ENCODE measurements around the gene COL25A1. TPM values are rescaled to one million over a fixed set of nuclear protein-coding genes. Genes with fewer than 3 reads are reported as not detected.

COL25A1 gene
- total RNA-seq, result 3.5 and 3.9 TPM in 2 replicates
- polyA plus RNA-seq, result 0.03 and 0.21 TPM in 2 replicates
- 0.04 and 0.06 TPM in 2 replicates for polyA plus RNA-seq (2011; cell fraction: cytosol; rRNA removed)
- polyA plus RNA-seq (2011; cell fraction: nucleus; rRNA removed), result 0.25 and 0.45 TPM in 2 replicates
- polyA plus RNA-seq (2012), result 0.51 and 0.76 TPM in 2 replicates
- polyA minus RNA-seq, result 0.32 and 0.47 TPM in 2 replicates
- 25.2 TPM for polyA minus RNA-seq (2011; cell fraction: cytosol; rRNA and poly(A)+ RNA removed)
- polyA minus RNA-seq (2011; cell fraction: nucleus; rRNA and poly(A)+ RNA removed), result 1.0 and 1.9 TPM in 2 replicates
- percentile 32 among the genes with signal in this experiment for Bru-seq, nascent RNA
- BruChase-seq, experiment 1, labeled RNA remaining after a 6-hour chase, result percentile 28 among the genes with signal in this experiment
- percentile 36 among the genes with signal in this experiment for BruChase-seq, experiment 2, labeled RNA remaining after a 2-hour chase
- long read RNA-seq, partial matches to known transcripts, result 0 of 2 reads
- long read RNA-seq, other reads (novel, unspliced or antisense), result 2 of 2 reads

DNA sequence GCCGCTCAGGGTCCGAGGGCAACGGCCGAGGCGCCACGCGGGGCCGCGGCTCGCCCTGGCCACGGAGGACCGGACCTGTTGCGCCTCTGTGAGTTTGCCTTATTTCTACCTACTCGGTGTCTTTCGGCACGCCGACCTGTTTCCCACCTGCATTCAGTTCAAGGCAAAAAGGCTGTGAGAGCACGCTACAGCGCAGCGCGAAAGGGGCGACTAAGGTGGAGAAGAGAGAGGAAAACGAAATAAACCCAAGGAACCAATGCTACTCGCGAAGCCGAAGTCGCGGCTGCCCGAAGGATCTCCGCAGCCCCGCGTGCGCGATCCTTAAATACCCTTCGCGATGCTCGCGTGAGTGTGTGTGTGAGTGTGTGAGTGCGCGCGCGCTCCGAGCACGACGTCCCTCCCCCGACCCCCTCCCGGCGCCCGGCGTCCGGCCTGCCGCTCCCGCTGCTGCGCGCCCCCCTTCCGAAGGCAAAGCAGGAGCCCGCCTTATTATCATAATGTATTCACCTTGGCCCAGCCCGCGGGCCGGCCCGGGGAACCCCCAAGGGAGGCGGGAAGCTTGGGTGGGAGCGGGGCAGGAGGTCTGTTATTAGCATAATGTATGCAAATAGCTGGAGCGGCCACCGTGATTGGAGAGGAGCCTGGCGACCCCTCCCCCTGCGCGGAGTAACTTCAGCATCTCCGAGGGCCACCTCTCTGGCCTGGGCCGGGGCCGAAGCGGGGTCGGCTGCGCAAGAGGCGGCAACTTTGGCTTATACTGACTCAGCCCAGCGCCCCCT is at the start of gene COL25A1:
TSS of gene COL25A1 (minus strand) at position 298 of the 779 bp plus-strand sequence.
- FAIRE-seq (peak; percentile 78), DNase-seq (ENCODE audit: low read depth, low spot score) (peak; percentile 60)
- ChIA-PET POLR2A (interaction anchor here (0.6 to 0.9 kb wide), 2 partner anchors 469 to 1280 kb away, joined by 3 read pairs; no protein-coding TSS in a partner anchor), CTCF (interaction anchor here (0.7 to 2.0 kb wide), 5 partner anchors 10 to 473 kb away, joined by 3 to 9 read pairs (median 5); no protein-coding TSS in a partner anchor)
- peaks cover 22 to 42% of the 10 kb centered on the region in 2 experiments for H3K27me3 ChIP-seq (ENCODE audit: control insufficient read depth in 2 of 2, insufficient read depth in 2 of 2, low read length in 2 of 2)
- H3K9ac ChIP-seq (replicated peaks; ENCODE audit: extremely low read depth, insufficient read depth, low read length), result peak within 1 kb of the TSS; percentile 34
- H3K9me3 ChIP-seq (replicated peaks; ENCODE audit: control insufficient read depth, insufficient read depth, low read length), result no peaks in the 10 kb centered on the region
- H3K4me2 ChIP-seq (ENCODE audit: insufficient read depth, low read length), result peak within 1 kb of the TSS; percentile 98
- H3K4me1 ChIP-seq (ENCODE audit: control insufficient read depth, extremely low read depth, insufficient read depth, low read length), result peaks cover 16% of the 10 kb centered on the region
- H3K9me1 ChIP-seq (replicated peaks; ENCODE audit: control insufficient read depth, extremely low read depth, insufficient read depth, low read length), result no peaks in the 10 kb centered on the region
- H3K27ac ChIP-seq (ENCODE audit: insufficient read depth, low read depth, low read length), result no peak within 1 kb of the TSS
- TF ChIP-seq EZH2 (IDR thresholded peaks at IDR 0.05; ENCODE audit: borderline replicate concordance, low read depth, low read length, severe bottlenecking) (peak; percentile 68), POLR2AphosphoS5 (IDR thresholded peaks at IDR 0.05; ENCODE audit: insufficient read depth, low read depth, low read length) (no peak), POLR2A (IDR thresholded peaks at IDR 0.05; ENCODE audit: low read depth, low read length) (no peak)
- intact Hi-C loops (cut with micrococcal nuclease) (loop anchor here (2.0 to 10.0 kb wide), 5 partner anchors 104 to 618 kb away; no protein-coding TSS in a partner anchor), dilution Hi-C loops (cut with MboI; ENCODE audit: extremely low pct_ligation_motif_present, low sequenced_read_pairs) (no loop called here)
- peak within 1 kb of the TSS; percentile 99 for H2AFZ ChIP-seq (ENCODE audit: low read depth, low read length)
- BruUV-seq (replicated peaks), result no TSS peak
- H3K79me2 ChIP-seq (ENCODE audit: control insufficient read depth, insufficient read depth, low read length), result no peaks in the 10 kb centered on the region
- H4K20me1 ChIP-seq (replicated peaks; ENCODE audit: control insufficient read depth, extremely low read depth, insufficient read depth, low read length), result no peaks in the 10 kb centered on the region
- H3K36me3 ChIP-seq (ENCODE audit: control insufficient read depth in 2 of 2, extremely low read depth in 1 of 2, insufficient read depth in 2 of 2, low read length in 2 of 2), result no peaks in the 10 kb centered on the region
- peak within 1 kb of the TSS; percentile 12 to 75 (median 38) for H3K4me3 ChIP-seq (replicated peaks in 1 of 3; ENCODE audit: insufficient read depth in 1 of 3, low read depth in 1 of 3, low read length in 3 of 3)

DNA sequence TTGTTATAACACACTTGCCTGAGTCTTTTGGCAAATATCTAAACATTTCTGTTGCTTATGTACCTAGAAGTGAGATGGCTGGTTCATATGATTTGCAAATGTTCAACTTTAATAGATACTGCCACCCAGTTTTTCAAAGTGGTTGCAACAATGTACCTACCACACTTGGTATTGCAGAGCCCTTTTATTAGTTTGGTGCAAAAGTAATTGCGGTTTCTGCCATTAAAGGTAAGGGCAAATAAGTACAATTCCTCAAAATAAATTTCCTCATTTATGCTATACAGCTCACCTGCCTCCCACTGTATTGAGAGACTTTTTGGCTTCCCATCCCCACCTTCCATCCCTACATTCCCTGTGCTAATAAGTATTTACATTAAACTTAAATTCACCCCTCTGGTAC is 47.7 kb upstream of the COL25A1 start:
- no TSS peak for BruUV-seq (replicated peaks)

More for the DNA sequence above, 47.7 kb upstream of the COL25A1 start:
- Histone ChIP-seq H4K20me1 (replicated peaks; ENCODE audit: control insufficient read depth, extremely low read depth, insufficient read depth, low read length) (no peaks in the 10 kb centered on the region), H3K27me3 (ENCODE audit: control insufficient read depth in 2 of 2, insufficient read depth in 2 of 2, low read length in 2 of 2) (no peaks in the 10 kb centered on the region), H3K9me1 (replicated peaks; ENCODE audit: control insufficient read depth, extremely low read depth, insufficient read depth, low read length) (no peaks in the 10 kb centered on the region), H3K4me1 (ENCODE audit: control insufficient read depth, extremely low read depth, insufficient read depth, low read length) (no peaks in the 10 kb centered on the region), H2AFZ (ENCODE audit: low read depth, low read length) (no peak overlapping the region), H3K9me3 (replicated peaks; ENCODE audit: control insufficient read depth, insufficient read depth, low read length) (no peaks in the 10 kb centered on the region), H3K36me3 (ENCODE audit: control insufficient read depth in 2 of 2, extremely low read depth in 1 of 2, insufficient read depth in 2 of 2, low read length in 2 of 2) (no peaks in the 10 kb centered on the region), H3K27ac (ENCODE audit: insufficient read depth, low read depth, low read length) (no peak overlapping the region), H3K9ac (replicated peaks; ENCODE audit: extremely low read depth, insufficient read depth, low read length) (no peak overlapping the region), H3K4me3 (replicated peaks in 1 of 3; ENCODE audit: insufficient read depth in 1 of 3, low read depth in 1 of 3, low read length in 3 of 3) (no peak overlapping the region), H3K4me2 (ENCODE audit: insufficient read depth, low read length) (no peak overlapping the region), H3K79me2 (ENCODE audit: control insufficient read depth, insufficient read depth, low read length) (no peaks in the 10 kb centered on the region)
- ChIA-PET POLR2A (no interaction called here), CTCF (interaction anchor here (1.5 kb wide), 1 partner anchor 9 kb away, joined by 3 read pairs; no protein-coding TSS in a partner anchor)
- FAIRE-seq (no peak), DNase-seq (ENCODE audit: low read depth, low spot score) (no peak)
- intact Hi-C loops (cut with micrococcal nuclease) (no loop called here), dilution Hi-C loops (cut with MboI; ENCODE audit: extremely low pct_ligation_motif_present, low sequenced_read_pairs) (no loop called here)
- TF ChIP-seq FOS (IDR thresholded peaks at IDR 0.05; ENCODE audit: borderline replicate concordance, insufficient read depth, low read length), result no peak
- TF ChIP-seq POLR2A (IDR thresholded peaks at IDR 0.05; ENCODE audit: low read depth, low read length), result no peak
- TF ChIP-seq POLR2AphosphoS5 (IDR thresholded peaks at IDR 0.05; ENCODE audit: insufficient read depth, low read depth, low read length), result no peak
- TF ChIP-seq MYC (IDR thresholded peaks at IDR 0.05; ENCODE audit: low read depth, low read length), result no peak
- TF ChIP-seq, protein P1, sequence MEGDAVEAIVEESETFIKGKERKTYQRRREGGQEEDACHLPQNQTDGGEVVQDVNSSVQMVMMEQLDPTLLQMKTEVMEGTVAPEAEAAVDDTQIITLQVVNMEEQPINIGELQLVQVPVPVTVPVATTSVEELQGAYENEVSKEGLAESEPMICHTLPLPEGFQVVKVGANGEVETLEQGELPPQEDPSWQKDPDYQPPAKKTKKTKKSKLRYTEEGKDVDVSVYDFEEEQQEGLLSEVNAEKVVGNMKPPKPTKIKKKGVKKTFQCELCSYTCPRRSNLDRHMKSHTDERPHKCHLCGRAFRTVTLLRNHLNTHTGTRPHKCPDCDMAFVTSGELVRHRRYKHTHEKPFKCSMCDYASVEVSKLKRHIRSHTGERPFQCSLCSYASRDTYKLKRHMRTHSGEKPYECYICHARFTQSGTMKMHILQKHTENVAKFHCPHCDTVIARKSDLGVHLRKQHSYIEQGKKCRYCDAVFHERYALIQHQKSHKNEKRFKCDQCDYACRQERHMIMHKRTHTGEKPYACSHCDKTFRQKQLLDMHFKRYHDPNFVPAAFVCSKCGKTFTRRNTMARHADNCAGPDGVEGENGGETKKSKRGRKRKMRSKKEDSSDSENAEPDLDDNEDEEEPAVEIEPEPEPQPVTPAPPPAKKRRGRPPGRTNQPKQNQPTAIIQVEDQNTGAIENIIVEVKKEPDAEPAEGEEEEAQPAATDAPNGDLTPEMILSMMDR (IDR thresholded peaks at IDR 0.05; ENCODE audit: extremely low read depth in 1 of 2, insufficient read depth in 1 of 2, low read depth in 1 of 2, low read length in 2 of 2), result no peak
- TF ChIP-seq EZH2 (IDR thresholded peaks at IDR 0.05; ENCODE audit: borderline replicate concordance, low read depth, low read length, severe bottlenecking), result no peak
- TF ChIP-seq, protein P2, sequence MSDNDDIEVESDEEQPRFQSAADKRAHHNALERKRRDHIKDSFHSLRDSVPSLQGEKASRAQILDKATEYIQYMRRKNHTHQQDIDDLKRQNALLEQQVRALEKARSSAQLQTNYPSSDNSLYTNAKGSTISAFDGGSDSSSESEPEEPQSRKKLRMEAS (IDR thresholded peaks at IDR 0.05; ENCODE audit: insufficient read depth, insufficient read length), result no peak
- TF ChIP-seq JUN (IDR thresholded peaks at IDR 0.05; ENCODE audit: borderline replicate concordance, insufficient read depth, insufficient read length, low read depth), result no peak
- no peak for TF ChIP-seq GATA2 (IDR thresholded peaks at IDR 0.05; ENCODE audit: insufficient read depth, insufficient read length, low read depth, low read length)
